Spleen (tissue), 7 donors: Measurements from ENCODE around the gene SHISA6.

Source experiments
- POLR2A ChIP-seq, 3 donors: fragments of 450-650 bp; IDR thresholded peaks; one replicate each; pipeline ENCODE4 v1.5.1; 2017; ENCODE audit warnings: antibody characterized with exemption in 3 of 3, mild to moderate bottlenecking in 1 of 3
- POLR2AphosphoS5 ChIP-seq, 3 donors: sonication (generic); formaldehyde crosslinking; IDR thresholded peaks; one replicate each; pipeline ENCODE4 v1.5.1; 2017; ENCODE audit warnings: antibody characterized with exemption in 3 of 3
- TF ChIP-seq, protein P1 (sequence below), 11 experiments: fragments of 200-600 bp in 7 of 11; fragments of 450-650 bp in 4 of 11; sonication (generic) in 4 of 11; IDR thresholded peaks in 8 of 11; conservative IDR thresholded peaks in 3 of 11; 1 replicate in 7 of 11; 2 replicates in 4 of 11; pipeline versions ENCODE4 v1.4.0 to v1.8.0; 2016 to 2021; ENCODE audit warnings: antibody characterized with exemption in 11 of 11, inconsistent platforms in 4 of 11, mild to moderate bottlenecking in 1 of 11
- donor health status: DM: no; HTN: no; CAD: no; lungs with moderate emphysema.
- donor health status: DM: no; HTN: no; CAD: no.
- donor health status: DM: no; HTN: no; CAD: no.

DNA sequence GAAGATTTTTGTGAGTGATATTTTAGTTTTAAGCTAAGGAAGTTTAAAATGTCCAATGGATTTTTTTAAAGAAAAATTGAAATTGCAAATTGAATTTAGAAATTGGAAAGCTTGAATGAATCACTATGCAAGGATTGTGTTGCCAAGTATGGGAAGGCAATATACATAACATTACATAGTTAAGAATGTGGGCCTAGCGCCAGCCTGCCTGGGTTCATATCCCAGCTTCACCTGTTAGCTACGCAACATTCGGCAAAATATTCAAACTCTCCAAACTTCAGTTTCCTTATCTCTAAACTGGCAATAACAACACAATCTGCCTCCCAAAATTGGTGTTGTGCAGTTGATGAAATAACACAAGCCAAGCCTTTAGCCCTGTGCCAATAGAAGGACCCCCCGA, 306.8 kb downstream of the SHISA6 start:
- TF ChIP-seq POLR2A (IDR thresholded peaks at IDR 0.05) (no peak), POLR2AphosphoS5 (IDR thresholded peaks at IDR 0.05) (no peak)
- TF ChIP-seq, protein P1, sequence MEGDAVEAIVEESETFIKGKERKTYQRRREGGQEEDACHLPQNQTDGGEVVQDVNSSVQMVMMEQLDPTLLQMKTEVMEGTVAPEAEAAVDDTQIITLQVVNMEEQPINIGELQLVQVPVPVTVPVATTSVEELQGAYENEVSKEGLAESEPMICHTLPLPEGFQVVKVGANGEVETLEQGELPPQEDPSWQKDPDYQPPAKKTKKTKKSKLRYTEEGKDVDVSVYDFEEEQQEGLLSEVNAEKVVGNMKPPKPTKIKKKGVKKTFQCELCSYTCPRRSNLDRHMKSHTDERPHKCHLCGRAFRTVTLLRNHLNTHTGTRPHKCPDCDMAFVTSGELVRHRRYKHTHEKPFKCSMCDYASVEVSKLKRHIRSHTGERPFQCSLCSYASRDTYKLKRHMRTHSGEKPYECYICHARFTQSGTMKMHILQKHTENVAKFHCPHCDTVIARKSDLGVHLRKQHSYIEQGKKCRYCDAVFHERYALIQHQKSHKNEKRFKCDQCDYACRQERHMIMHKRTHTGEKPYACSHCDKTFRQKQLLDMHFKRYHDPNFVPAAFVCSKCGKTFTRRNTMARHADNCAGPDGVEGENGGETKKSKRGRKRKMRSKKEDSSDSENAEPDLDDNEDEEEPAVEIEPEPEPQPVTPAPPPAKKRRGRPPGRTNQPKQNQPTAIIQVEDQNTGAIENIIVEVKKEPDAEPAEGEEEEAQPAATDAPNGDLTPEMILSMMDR (IDR thresholded peaks at IDR 0.05 in 8 of 11, conservative IDR thresholded peaks at IDR 0.05 in 3 of 11): no peak
